ENCODE measurements around the gene TMCO4. TPM values are rescaled to one million over a fixed set of nuclear protein-coding genes. Genes with fewer than 3 reads are reported as not detected.

The TMCO4 gene
- total RNA-seq, 1 experiment from 2014 or later = 19.7 TPM

- ChIA-PET CTCF (no interaction called here), POLR2A (ENCODE audit: unreplicated experiment) (no interaction called here)
- H3K4me3 ChIP-seq (ENCODE audit: low read length) = no peak overlapping the region
- H3K27ac ChIP-seq (ENCODE audit: low read length) = no peak overlapping the region
- H3F3A ChIP-seq (ENCODE audit: low read length, unreplicated experiment) = no peaks in the 10 kb centered on the region
- no peaks in the 10 kb centered on the region for H3K27me3 ChIP-seq (ENCODE audit: low read length)
- no peaks in the 10 kb centered on the region for H3K36me3 ChIP-seq (ENCODE audit: low read depth, low read length)
- TF ChIP-seq EZH2 (IDR thresholded peaks at IDR 0.05; ENCODE audit: low read length, unreplicated experiment) = no peak
- TF ChIP-seq EZH2phosphoT487 (IDR thresholded peaks at IDR 0.05; ENCODE audit: borderline replicate concordance, low read length) = no peak
- H3K9me3 ChIP-seq (ENCODE audit: low read length) = no peaks in the 10 kb centered on the region
- no peak overlapping the region for H2AFZ ChIP-seq (ENCODE audit: low read length)
- intact Hi-C loops (cut with micrococcal nuclease) = no loop called here
- no peaks in the 10 kb centered on the region for H3K9me2 ChIP-seq (replicated peaks; ENCODE audit: low read length)
- H3K4me1 ChIP-seq (ENCODE audit: insufficient read depth, low read length) = peaks cover 28% of the 10 kb centered on the region
- no peaks in the 10 kb centered on the region for H3K79me2 ChIP-seq (ENCODE audit: low read length)
- no peak overlapping the region for H3K4me2 ChIP-seq (ENCODE audit: low read length)
- no peak overlapping the region for H3K9ac ChIP-seq (ENCODE audit: low read length)
- no TSS peak for BruUV-seq (replicated peaks)
- DNase-seq (peak; percentile 15), ATAC-seq (no peak)
- no peaks in the 10 kb centered on the region for H4K20me1 ChIP-seq (ENCODE audit: low read length)
Measured at GRCh38 chr1:19756480-19756879, 43.2 kb downstream of the TMCO4 start.

GRCh38 chr1:19754482-19754881 is 45.2 kb downstream of the TMCO4 start:
- POLR2A ChIA-PET (ENCODE audit: unreplicated experiment) = no interaction called here

GRCh38 chr1:19752083-19752696 is 47.5 kb downstream of the TMCO4 start:
- peak; percentile 87 for ATAC-seq
- no peaks in the 10 kb centered on the region for H3K36me3 ChIP-seq (ENCODE audit: low read depth, low read length)
- TF ChIP-seq CTCF (conservative IDR thresholded peaks at IDR 0.05; ENCODE audit: low read depth, low read length) (no peak), EZH2 (IDR thresholded peaks at IDR 0.05; ENCODE audit: low read length, unreplicated experiment) (no peak), EZH2phosphoT487 (IDR thresholded peaks at IDR 0.05; ENCODE audit: borderline replicate concordance, low read length) (no peak)
- H4K20me1 ChIP-seq (ENCODE audit: low read length) = no peaks in the 10 kb centered on the region
- intact Hi-C loops (cut with micrococcal nuclease) = loop anchor here (5.0 kb wide), 1 partner anchor 35 kb away; no protein-coding TSS in a partner anchor
- no peaks in the 10 kb centered on the region for H3K27me3 ChIP-seq (ENCODE audit: low read length)
- H3K27ac ChIP-seq (ENCODE audit: low read length) = peak overlapping the region; percentile 85
- BruUV-seq (replicated peaks) = no TSS peak
- POLR2A ChIA-PET (ENCODE audit: unreplicated experiment) = no interaction called here
- H3K9me3 ChIP-seq (ENCODE audit: low read length) = no peaks in the 10 kb centered on the region
- no peak overlapping the region for H3K4me3 ChIP-seq (ENCODE audit: low read length)
- H3K9me2 ChIP-seq (replicated peaks; ENCODE audit: low read length) = no peaks in the 10 kb centered on the region
- H3K4me2 ChIP-seq (ENCODE audit: low read length) = peak overlapping the region; percentile 61
- H3K4me1 ChIP-seq (ENCODE audit: insufficient read depth, low read length) = peaks cover 35% of the 10 kb centered on the region
- H2AFZ ChIP-seq (ENCODE audit: low read length) = no peak overlapping the region
- H3F3A ChIP-seq (ENCODE audit: low read length, unreplicated experiment) = no peaks in the 10 kb centered on the region
- no peaks in the 10 kb centered on the region for H3K79me2 ChIP-seq (ENCODE audit: low read length)
- H3K9ac ChIP-seq (ENCODE audit: low read length) = peak overlapping the region; percentile 60
- DNase-seq = peak; percentile 87
- CTCF ChIA-PET = interaction anchor here (0.5 kb wide), 1 partner anchor 10 kb away, joined by 3 read pairs; no protein-coding TSS in a partner anchor

More at GRCh38 chr1:19754482-19754881, 45.2 kb downstream of the TMCO4 start:
- Histone ChIP-seq H3K27me3 (ENCODE audit: low read length) (no peaks in the 10 kb centered on the region), H3K9me2 (replicated peaks; ENCODE audit: low read length) (no peaks in the 10 kb centered on the region), H3K4me2 (ENCODE audit: low read length) (no peak overlapping the region), H3K9me3 (ENCODE audit: low read length) (no peaks in the 10 kb centered on the region), H3K27ac (ENCODE audit: low read length) (no peak overlapping the region), H3K36me3 (ENCODE audit: low read depth, low read length) (no peaks in the 10 kb centered on the region), H3K79me2 (ENCODE audit: low read length) (no peaks in the 10 kb centered on the region), H3K4me1 (ENCODE audit: insufficient read depth, low read length) (peaks cover 48% of the 10 kb centered on the region), H3F3A (ENCODE audit: low read length, unreplicated experiment) (no peaks in the 10 kb centered on the region), H2AFZ (ENCODE audit: low read length) (no peak overlapping the region), H4K20me1 (ENCODE audit: low read length) (no peaks in the 10 kb centered on the region), H3K9ac (ENCODE audit: low read length) (no peak overlapping the region), H3K4me3 (ENCODE audit: low read length) (no peak overlapping the region)
- intact Hi-C loops (cut with micrococcal nuclease) = loop anchor here (5.0 kb wide), 1 partner anchor 37 kb away; no protein-coding TSS in a partner anchor
- ATAC-seq (no peak), DNase-seq (no peak)
- BruUV-seq (replicated peaks) = no TSS peak
- TF ChIP-seq EZH2 (IDR thresholded peaks at IDR 0.05; ENCODE audit: low read length, unreplicated experiment) (no peak), EZH2phosphoT487 (IDR thresholded peaks at IDR 0.05; ENCODE audit: borderline replicate concordance, low read length) (no peak), CTCF (conservative IDR thresholded peaks at IDR 0.05; ENCODE audit: low read depth, low read length) (no peak)
- CTCF ChIA-PET = interaction anchor here (0.6 kb wide), 1 partner anchor 108 kb away, joined by 3 read pairs; no protein-coding TSS in a partner anchor
